Naive thymus-derived CD4-positive, alpha-beta T cell (primary cell): Measurements from ENCODE around the gene SOWAHA. TPM values are rescaled to one million over a fixed set of nuclear protein-coding genes. Genes with fewer than 3 reads are reported as not detected.
A peak's percentile ranks its signal among the peaks of the same experiment; 100 is the strongest.

Source experiments
- ATAC-seq: fragments of 150-1000 bp; cut with Tn5 transposase; 2 replicates; pipeline ENCODE4 v1.10.0; 2021; ENCODE audit warnings: mild to moderate bottlenecking, moderate library complexity
- CTCF ChIA-PET: fragments of 350-600 bp; sonication (Branson Sonifier 250); formaldehyde crosslinking; loops from one replicate; lab custom pipeline; 2021; ENCODE audit warnings: antibody characterized with exemption; lab: Charles Lee
- POLR2A ChIA-PET: fragments of 350-600 bp; sonication (Branson Sonifier 250); formaldehyde crosslinking; loops from one replicate; lab custom pipeline; 2021; ENCODE audit warnings: antibody characterized with exemption, inconsistent platforms; lab: Charles Lee
- DNase-seq, 9 donors: peaks; one replicate each; pipeline versions ENCODE4 v3.0.0 to v3.0.0-alpha.2; 2020 to 2022; ENCODE audit warnings: mixed read lengths in 1 of 9
- H3K27ac ChIP-seq: one replicate; pipeline ENCODE4 v1.7.0; 2013; ENCODE audit warnings: mild to moderate bottlenecking, low read depth, low read length, moderate library complexity
- H3K27me3 ChIP-seq, 2 donors: one replicate each; pipeline ENCODE4 v1.7.0; 2013; ENCODE audit warnings: low read length in 2 of 2, mild to moderate bottlenecking in 2 of 2, moderate library complexity in 2 of 2; ENCODE audit not compliant: control insufficient read depth in 2 of 2, insufficient read depth in 2 of 2
- H3K36me3 ChIP-seq, 3 experiments: 1 replicate in 2 of 3; 2 replicates in 1 of 3; pipeline ENCODE4 v1.7.0; 2013; ENCODE audit warnings: low read length in 3 of 3, mild to moderate bottlenecking in 3 of 3, moderate library complexity in 1 of 3; ENCODE audit not compliant: insufficient read depth in 3 of 3, control insufficient read depth in 2 of 3
- H3K4me1 ChIP-seq, 2 donors: one replicate each; pipeline ENCODE4 v1.7.0; 2013; ENCODE audit warnings: low read length in 2 of 2, mild to moderate bottlenecking in 2 of 2, moderate library complexity in 1 of 2; ENCODE audit not compliant: control insufficient read depth in 2 of 2, insufficient read depth in 2 of 2
- H3K4me3 ChIP-seq: 2 replicates; pipeline ENCODE4 v1.7.0; 2013; ENCODE audit warnings: mild to moderate bottlenecking, low read length
- H3K9me3 ChIP-seq, 3 experiments: 1 replicate in 2 of 3; 2 replicates in 1 of 3; pipeline ENCODE4 v1.7.0; 2013; ENCODE audit warnings: low read length in 3 of 3; ENCODE audit not compliant: control insufficient read depth in 2 of 3
- H3K27ac Mint-ChIP-seq, 9 donors: one replicate each; pipeline ENCODE4 v1.8.0; 2020 to 2022; ENCODE audit warnings: mixed read lengths in 9 of 9, mild to moderate bottlenecking in 8 of 9, moderate library complexity in 5 of 9, inconsistent platforms in 2 of 9
- H3K27me3 Mint-ChIP-seq, 5 donors: one replicate each; pipeline ENCODE4 v1.8.0; 2021 to 2022; ENCODE audit warnings: mixed read lengths in 5 of 5, mild to moderate bottlenecking in 1 of 5
- H3K36me3 Mint-ChIP-seq, 5 donors: one replicate each; pipeline ENCODE4 v1.8.0; 2020 to 2022; ENCODE audit warnings: mixed read lengths in 5 of 5, mild to moderate bottlenecking in 3 of 5, inconsistent platforms in 1 of 5
- H3K4me1 Mint-ChIP-seq, 7 donors: one replicate each; pipeline ENCODE4 v1.8.0; 2020 to 2022; ENCODE audit warnings: mixed read lengths in 7 of 7, mild to moderate bottlenecking in 3 of 7, inconsistent platforms in 1 of 7
- H3K4me3 Mint-ChIP-seq, 10 donors: one replicate each; pipeline ENCODE4 v1.8.0; 2020 to 2022; ENCODE audit warnings: mild to moderate bottlenecking in 10 of 10, mixed read lengths in 10 of 10, moderate library complexity in 6 of 10, inconsistent platforms in 2 of 10
- H3K9me3 Mint-ChIP-seq, 11 donors: one replicate each; pipeline ENCODE4 v1.8.0; 2020 to 2022; ENCODE audit warnings: mixed read lengths in 11 of 11, mild to moderate bottlenecking in 4 of 11, inconsistent platforms in 1 of 11, moderate library complexity in 1 of 11
- intact Hi-C, 2 donors: fragments of 100-400 bp; cut with micrococcal nuclease; formaldehyde crosslinking; loops; one replicate each; pipeline ENCODE4 v1.15.1; 2023
- polyA plus RNA-seq, 2 donors: library from polyadenylated mRNA; unstranded; fragments of 300-500 nt; fragmentation: Illumina TruSeq; gene quantifications; one replicate each; pipeline ENCODE4 v1.2.3, GENCODE V29; 2021
- total RNA-seq, 6 experiments: library from RNA in 5 of 6; stranded (reverse) in 5 of 6; gene quantifications; 1 replicate in 5 of 6; 2 replicates in 1 of 6; pipeline ENCODE4 v1.2.3 and lab custom pipeline; 2021 to 2026

Gene SOWAHA
- total and polyA plus RNA-seq, 7 experiments from 2014 or later: 0.15 TPM; not detected in 6

- Histone ChIP-seq H3K4me3 (no peak overlapping the region), H3K9me3 (no peaks in the 10 kb centered on the region), H3K27me3 (no peaks in the 10 kb centered on the region), H3K36me3 (no peaks in the 10 kb centered on the region), H3K27ac (no peak overlapping the region), H3K4me1 (no peaks in the 10 kb centered on the region)
- no peaks in the 10 kb centered on the region for H3K4me1 Mint-ChIP-seq
- CTCF ChIA-PET: no interaction called here
- H3K36me3 Mint-ChIP-seq: no peaks in the 10 kb centered on the region
- intact Hi-C loops: no loop called here
- no peak overlapping the region for H3K4me3 Mint-ChIP-seq
- no peak for DNase-seq
- H3K9me3 Mint-ChIP-seq: peaks cover 0 to 2% (median 0%) of the 10 kb centered on the region in 11 donors
- POLR2A ChIA-PET: interaction anchor here (0.7 to 0.8 kb wide), 2 partner anchors 13 to 82 kb away, joined by 3 to 4 read pairs; no protein-coding TSS in a partner anchor
- peaks cover 5 to 18% (median 8%) of the 10 kb centered on the region in 5 donors for H3K27me3 Mint-ChIP-seq
- no peak for ATAC-seq
- H3K27ac Mint-ChIP-seq: no peak overlapping the region
Observed at GRCh38 chr5:132859889-132860437, 46.9 kb downstream of the SOWAHA start.

GRCh38 chr5:132860742-132861141 lies 47.6 kb downstream of the SOWAHA start:
- intact Hi-C loops: no loop called here
- no peak for DNase-seq
- CTCF ChIA-PET: no interaction called here

GRCh38 chr5:132865668-132866341 lies 52.7 kb downstream of the SOWAHA start:
- peaks cover 0 to 11% (median 3%) of the 10 kb centered on the region in 5 donors for H3K36me3 Mint-ChIP-seq
- H3K4me1 ChIP-seq: peaks cover 7 to 12% of the 10 kb centered on the region in 2 donors
- ChIA-PET CTCF (interaction anchor here (0.6 kb wide), 1 partner anchor 34 kb away, joined by 3 read pairs; no protein-coding TSS in a partner anchor), POLR2A (interaction anchor here (0.6 to 3.3 kb wide), 8 partner anchors 9 to 186 kb away, joined by 3 to 19 read pairs (median 4); partner anchors contain the start of genes AFF4 and HSPA4)
- no peaks in the 10 kb centered on the region for H3K9me3 ChIP-seq
- peaks cover 0 to 11% (median 0%) of the 10 kb centered on the region in 5 donors for H3K27me3 Mint-ChIP-seq
- peaks cover 11 to 36% (median 27%) of the 10 kb centered on the region in 7 donors for H3K4me1 Mint-ChIP-seq
- H3K27ac ChIP-seq: peak overlapping the region; percentile 96
- H3K9me3 Mint-ChIP-seq: peaks cover 0 to 2% (median 0%) of the 10 kb centered on the region in 11 donors
- no peaks in the 10 kb centered on the region for H3K27me3 ChIP-seq
- peak overlapping the region; percentile 98 to 100 (median 100) for H3K4me3 Mint-ChIP-seq
- peak overlapping the region; percentile 97 to 100 (median 100) for H3K27ac Mint-ChIP-seq
- DNase-seq: peak in 1 of 9 donors; percentile 4
- peak overlapping the region; percentile 98 for H3K4me3 ChIP-seq
- intact Hi-C loops: loop anchor here (1.0 to 5.0 kb wide), 16 partner anchors 34 to 1893 kb away; partner anchors contain the start of genes AFF4 (in 2 of the 2), KIF3A (in 2 of the 2), RAD50 (in 2 of the 2) and SHROOM1 (in 2 of the 2)
- peaks cover 0 to 14% (median 0%) of the 10 kb centered on the region in 3 experiments for H3K36me3 ChIP-seq
- ATAC-seq: peak; percentile 23

More at GRCh38 chr5:132860742-132861141, 47.6 kb downstream of the SOWAHA start:
- H3K27me3 Mint-ChIP-seq: peaks cover 0 to 14% (median 5%) of the 10 kb centered on the region in 5 donors
- Histone ChIP-seq H3K36me3 (no peaks in the 10 kb centered on the region), H3K27ac (no peak overlapping the region), H3K9me3 (no peaks in the 10 kb centered on the region), H3K4me3 (no peak overlapping the region), H3K27me3 (no peaks in the 10 kb centered on the region), H3K4me1 (peaks cover 4 to 5% of the 10 kb centered on the region in 2 donors)
- ATAC-seq: no peak
- POLR2A ChIA-PET: interaction anchor here (0.7 kb wide), 1 partner anchor 83 kb away, joined by 3 read pairs; no protein-coding TSS in a partner anchor
- peaks cover 0 to 7% (median 6%) of the 10 kb centered on the region in 7 donors for H3K4me1 Mint-ChIP-seq
- H3K27ac Mint-ChIP-seq: no peak overlapping the region
- H3K36me3 Mint-ChIP-seq: no peaks in the 10 kb centered on the region
- H3K4me3 Mint-ChIP-seq: no peak overlapping the region
- peaks cover 0 to 2% (median 0%) of the 10 kb centered on the region in 11 donors for H3K9me3 Mint-ChIP-seq

Other genes starting within 250 kb of the SOWAHA start
- gene IL13, start 155.1 kb upstream of the SOWAHA start, total RNA-seq: 10 to 100 TPM in 1 of 5 experiments, under 1 TPM in 2, not detected in 2; 0.50 to 71.3 (median 0.51) TPM
- gene IL13, start 155.1 kb upstream of the SOWAHA start, polyA plus RNA-seq: not detected
- 1 to 10 TPM in 3 of 5 experiments, not detected in 2; 1.1 to 6.0 (median 4.5) TPM for gene IL4, start 139.3 kb upstream of the SOWAHA start, total RNA-seq
- gene IL4, start 139.3 kb upstream of the SOWAHA start, polyA plus RNA-seq: not detected
- 10 to 100 TPM; 10.5 to 30.0 (median 18.7) TPM for gene KIF3A, start 75.8 kb upstream of the SOWAHA start, total RNA-seq
- gene KIF3A, start 75.8 kb upstream of the SOWAHA start, polyA plus RNA-seq: 10 to 100 TPM in 1 of 2 donors, 1 to 10 TPM in 1; 7.5 to 11.4 TPM
- gene CCNI2, start 65.9 kb upstream of the SOWAHA start, total RNA-seq: 10 to 100 TPM in 2 of 5 experiments, 1 to 10 TPM in 3; 3.5 to 44.9 (median 8.4) TPM
- 1 to 10 TPM; 2.4 to 5.0 TPM for gene CCNI2, start 65.9 kb upstream of the SOWAHA start, polyA plus RNA-seq
- 10 to 100 TPM in 1 of 5 experiments, 1 to 10 TPM in 4; 2.7 to 42.1 (median 5.2) TPM for gene SEPTIN8, start 36.1 kb upstream of the SOWAHA start, total RNA-seq
- gene SEPTIN8, start 36.1 kb upstream of the SOWAHA start, polyA plus RNA-seq: under 1 TPM; 0.64 to 0.84 TPM
- gene SHROOM1, start 17.3 kb downstream of the SOWAHA start, total RNA-seq: 1 to 10 TPM in 3 of 5 experiments, under 1 TPM in 1, not detected in 1; 0.11 to 8.9 (median 3.7) TPM
- gene SHROOM1, start 17.3 kb downstream of the SOWAHA start, polyA plus RNA-seq: not detected
- 1 to 10 TPM in 4 of 5 experiments, under 1 TPM in 1; 0.48 to 2.0 (median 1.6) TPM for gene GDF9, start 53.2 kb downstream of the SOWAHA start, total RNA-seq
- under 1 TPM; 0.43 to 0.53 TPM for gene GDF9, start 53.2 kb downstream of the SOWAHA start, polyA plus RNA-seq
- 100 to 1,000 TPM; 101 to 338 (median 110) TPM for gene UQCRQ, start 53.3 kb downstream of the SOWAHA start, total RNA-seq
- gene UQCRQ, start 53.3 kb downstream of the SOWAHA start, polyA plus RNA-seq: 100 to 1,000 TPM; 556 to 584 TPM
- gene LEAP2, start 60.4 kb downstream of the SOWAHA start, total RNA-seq: 1 to 10 TPM in 4 of 5 experiments, under 1 TPM in 1; 0.91 to 9.9 (median 4.5) TPM
- 1 to 10 TPM in 1 of 2 donors, under 1 TPM in 1; 0.70 to 2.0 TPM for gene LEAP2, start 60.4 kb downstream of the SOWAHA start, polyA plus RNA-seq
- 10 to 100 TPM; 39.7 to 82.3 (median 69.0) TPM for gene AFF4, start 150.3 kb downstream of the SOWAHA start, total RNA-seq
- 10 to 100 TPM; 25.3 to 30.6 TPM for gene AFF4, start 150.3 kb downstream of the SOWAHA start, polyA plus RNA-seq
- 10 to 100 TPM; 16.0 to 32.9 (median 18.2) TPM for gene ZCCHC10, start 213.2 kb downstream of the SOWAHA start, total RNA-seq
- gene ZCCHC10, start 213.2 kb downstream of the SOWAHA start, polyA plus RNA-seq: 10 to 100 TPM; 34.5 to 47.5 TPM
- 100 to 1,000 TPM in 1 of 5 experiments, 10 to 100 TPM in 4; 42.1 to 103 (median 50.0) TPM for gene HSPA4, start 238.7 kb downstream of the SOWAHA start, total RNA-seq
- 10 to 100 TPM; 37.7 to 38.5 TPM for gene HSPA4, start 238.7 kb downstream of the SOWAHA start, polyA plus RNA-seq